ENCODE results near the gene ZNF678. TPM values are rescaled to one million over a fixed set of nuclear protein-coding genes. Genes with fewer than 3 reads are reported as not detected.
"Not testable (repeated sequence)": the region's sequence is repeated elsewhere in the genome, so short reads cannot be mapped to it uniquely, and the experiment has no call there.

Gene ZNF678
- total and polyA plus RNA-seq, 11 donors, result 0.99 to 6.0 (median 3.1) TPM

- Histone ChIP-seq H3K4me3 (no peak overlapping the region), H3K9me3 (peaks cover 0 to 33% (median 4%) of the 10 kb centered on the region in 12 donors), H3K27me3 (no peaks in the 10 kb centered on the region), H3K27ac (no peak overlapping the region), H3K4me1 (peaks cover 0 to 15% (median 0%) of the 10 kb centered on the region in 12 donors), H3K36me3 (no peaks in the 10 kb centered on the region)
- ATAC-seq, result no peak
- no peak for TF ChIP-seq POLR2A (IDR thresholded peaks at IDR 0.05)
- TF ChIP-seq CTCF (IDR thresholded peaks at IDR 0.05), result no peak
- intact Hi-C loops (cut with DNase I), result no loop called here
- no peak for DNase-seq
These were observed 14.1 kb downstream of the ZNF678 start for GRCh38 chr1:227577500-227577899.

GRCh38 chr1:227583354-227583753 is 20.0 kb downstream of the ZNF678 start:
- peaks cover 0 to 4% (median 0%) of the 10 kb centered on the region in 9 donors for H3K36me3 ChIP-seq
- H3K4me3 ChIP-seq, result no peak overlapping the region
- intact Hi-C loops (cut with DNase I), result no loop called here
- H3K4me1 ChIP-seq, result peaks cover 0 to 9% (median 0%) of the 10 kb centered on the region in 12 donors
- H3K27me3 ChIP-seq, result no peaks in the 10 kb centered on the region
- TF ChIP-seq POLR2A (IDR thresholded peaks at IDR 0.05) (no peak), CTCF (IDR thresholded peaks at IDR 0.05) (no peak)
- no peak for ATAC-seq
- whole genome bisulfite sequencing, 4 donors, result 95 to 96% (median 96%) methylated on average over 2 of the region's 2 CpGs
- DNase-seq, result no peak
- H3K27ac ChIP-seq, result no peak overlapping the region
- H3K9me3 ChIP-seq, result peaks cover 0 to 33% (median 7%) of the 10 kb centered on the region in 12 donors

- ATAC-seq, result no peak
- Histone ChIP-seq H3K9me3 (peaks cover 0 to 50% (median 10%) of the 10 kb centered on the region in 12 donors), H3K27ac (no peak overlapping the region), H3K27me3 (no peaks in the 10 kb centered on the region), H3K4me3 (no peak overlapping the region), H3K36me3 (peaks cover 0 to 4% (median 0%) of the 10 kb centered on the region in 9 donors), H3K4me1 (no peaks in the 10 kb centered on the region)
- intact Hi-C loops (cut with DNase I), result no loop called here
- DNase-seq, result no peak
- TF ChIP-seq CTCF (IDR thresholded peaks at IDR 0.05) (no peak), POLR2A (IDR thresholded peaks at IDR 0.05) (no peak)
These were observed 23.4 kb downstream of the ZNF678 start for GRCh38 chr1:227586733-227587132.

- no peaks in the 10 kb centered on the region for H3K4me1 ChIP-seq
- DNase-seq (no peak), ATAC-seq (no peak)
- H3K27ac ChIP-seq, result no peak overlapping the region
- no peak overlapping the region for H3K4me3 ChIP-seq
- WGBS, 4 donors, result 95 to 100% (median 97%) methylated on average over 1 of the region's 1 CpG
- peaks cover 0 to 50% (median 10%) of the 10 kb centered on the region in 12 donors for H3K9me3 ChIP-seq
- intact Hi-C loops (cut with DNase I), result no loop called here
- H3K27me3 ChIP-seq, result no peaks in the 10 kb centered on the region
- peaks cover 0 to 4% (median 0%) of the 10 kb centered on the region in 9 donors for H3K36me3 ChIP-seq
- TF ChIP-seq CTCF (IDR thresholded peaks at IDR 0.05), result no peak
These were observed 24.6 kb downstream of the ZNF678 start for GRCh38 chr1:227587968-227588367.

GRCh38 chr1:227588769-227589168 is 25.4 kb downstream of the ZNF678 start:
- WGBS, 4 donors, result 95 to 98% (median 97%) methylated on average over 1 of the region's 1 CpG
- intact Hi-C loops (cut with DNase I); DNase-seq; H3K27me3 ChIP-seq; H3K4me3 ChIP-seq; ATAC-seq; H3K27ac ChIP-seq; H3K4me1 ChIP-seq; H3K36me3 ChIP-seq: not testable (repeated sequence)
- peaks cover 0 to 50% (median 10%) of the 10 kb centered on the region in 12 donors for H3K9me3 ChIP-seq

GRCh38 chr1:227589777-227590176 is 26.4 kb downstream of the ZNF678 start:
- H3K27me3 ChIP-seq; H3K36me3 ChIP-seq; DNase-seq; H3K27ac ChIP-seq; H3K4me1 ChIP-seq; ATAC-seq; intact Hi-C loops (cut with DNase I); H3K4me3 ChIP-seq: not testable (repeated sequence)
- WGBS, 4 donors, result 95 to 100% (median 99%) methylated on average over 4 of the region's 4 CpGs
- H3K9me3 ChIP-seq, result peaks cover 0 to 50% (median 10%) of the 10 kb centered on the region in 12 donors

GRCh38 chr1:227596222-227596621 is 32.9 kb downstream of the ZNF678 start:
- H3K36me3 ChIP-seq; H3K4me1 ChIP-seq; intact Hi-C loops (cut with DNase I); H3K27me3 ChIP-seq; H3K4me3 ChIP-seq; DNase-seq; H3K27ac ChIP-seq; ATAC-seq: not testable (repeated sequence)
- 96 to 99% (median 97%) methylated on average over 6 of the region's 6 CpGs for WGBS, 4 donors
- peaks cover 0 to 40% (median 2%) of the 10 kb centered on the region in 12 donors for H3K9me3 ChIP-seq

All from heart left ventricle (tissue), 16 donors.